Mucosa of rectum (tissue), 2 donors: ENCODE measurements around the gene PTGES3L.

Experiments
- H3K27ac ChIP-seq, 2 donors: one replicate each; pipeline ENCODE4 v1.7.0; 2013; ENCODE audit warnings: inconsistent platforms in 2 of 2, low read depth in 2 of 2, low read length in 2 of 2
- H3K27me3 ChIP-seq, 2 donors: one replicate each; pipeline ENCODE4 v1.7.0; 2013; ENCODE audit warnings: low read length in 2 of 2; ENCODE audit not compliant: control insufficient read depth in 2 of 2, insufficient read depth in 2 of 2
- H3K36me3 ChIP-seq, 2 donors: one replicate each; pipeline ENCODE4 v1.7.0; 2013; ENCODE audit warnings: low read length in 2 of 2; ENCODE audit not compliant: control insufficient read depth in 2 of 2, insufficient read depth in 2 of 2
- H3K4me1 ChIP-seq, 2 donors: one replicate each; pipeline ENCODE4 v1.7.0; 2013; ENCODE audit warnings: low read length in 2 of 2, mild to moderate bottlenecking in 1 of 2; ENCODE audit not compliant: control insufficient read depth in 2 of 2, insufficient read depth in 2 of 2
- H3K4me3 ChIP-seq, 2 donors: one replicate each; pipeline ENCODE4 v1.7.0; 2013; ENCODE audit warnings: low read length in 2 of 2
- H3K9ac ChIP-seq, 2 donors: one replicate each; pipeline ENCODE4 v1.7.0; 2013; ENCODE audit warnings: low read length in 2 of 2, low read depth in 1 of 2, mild to moderate bottlenecking in 1 of 2
- H3K9me3 ChIP-seq, 2 donors: one replicate each; pipeline ENCODE4 v1.7.0; 2013; ENCODE audit warnings: low read length in 2 of 2; ENCODE audit not compliant: control insufficient read depth in 2 of 2
- donor health status: healthy.
- donor health status: Normal muscosa, but diverticular disease.

The PTGES3L gene

DNA sequence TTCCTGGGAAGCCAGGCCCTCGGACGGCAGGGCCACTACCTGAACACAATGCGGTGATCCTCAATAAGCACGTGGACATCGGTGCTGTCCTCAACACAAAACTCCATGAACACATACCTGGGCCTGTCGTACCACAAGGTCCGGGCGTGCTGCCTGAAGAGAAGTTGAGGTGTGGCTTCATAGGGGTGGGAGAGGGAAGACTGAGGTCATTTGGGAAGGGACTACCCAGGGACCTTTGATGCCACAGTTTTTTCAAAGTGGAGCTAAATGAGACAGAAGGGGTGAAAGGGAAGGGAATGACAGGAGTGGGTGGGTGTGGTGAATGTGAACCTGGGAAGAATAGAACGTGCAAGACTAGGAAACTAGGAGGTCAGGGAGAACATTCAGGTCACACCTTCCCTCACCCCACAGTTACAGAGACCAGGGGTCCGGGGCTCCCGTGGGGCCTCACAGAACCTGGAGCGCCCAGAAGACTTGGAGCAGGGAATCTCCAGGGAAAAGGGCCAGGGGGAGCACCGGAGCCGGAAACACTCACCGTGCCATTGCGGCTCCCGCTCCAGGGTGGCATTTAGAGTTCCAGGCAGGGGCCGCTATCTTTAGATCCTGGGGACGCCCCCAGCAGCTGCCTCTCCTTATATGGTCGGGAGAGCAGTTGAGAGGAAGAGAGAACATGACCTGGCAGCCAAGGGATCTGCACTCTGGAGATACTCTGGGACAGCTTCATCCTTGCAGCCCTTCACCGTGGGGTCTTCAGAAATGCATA, at the start of gene PTGES3L:
PTGES3L (minus strand) TSS at position 570 of the 763 bp plus-strand sequence; CDS start at position 543, 27 bp downstream.
- Histone ChIP-seq H3K9me3 (no peaks in the 10 kb centered on the region), H3K27ac (peak within 1 kb of the TSS; percentile 89 to 90), H3K27me3 (no peaks in the 10 kb centered on the region), H3K9ac (peak within 1 kb of the TSS; percentile 82 to 89), H3K36me3 (peaks cover 0 to 5% of the 10 kb centered on the region in 2 donors), H3K4me1 (peaks cover 26 to 27% of the 10 kb centered on the region in 2 donors), H3K4me3 (peak within 1 kb of the TSS; percentile 93 to 94)

DNA sequence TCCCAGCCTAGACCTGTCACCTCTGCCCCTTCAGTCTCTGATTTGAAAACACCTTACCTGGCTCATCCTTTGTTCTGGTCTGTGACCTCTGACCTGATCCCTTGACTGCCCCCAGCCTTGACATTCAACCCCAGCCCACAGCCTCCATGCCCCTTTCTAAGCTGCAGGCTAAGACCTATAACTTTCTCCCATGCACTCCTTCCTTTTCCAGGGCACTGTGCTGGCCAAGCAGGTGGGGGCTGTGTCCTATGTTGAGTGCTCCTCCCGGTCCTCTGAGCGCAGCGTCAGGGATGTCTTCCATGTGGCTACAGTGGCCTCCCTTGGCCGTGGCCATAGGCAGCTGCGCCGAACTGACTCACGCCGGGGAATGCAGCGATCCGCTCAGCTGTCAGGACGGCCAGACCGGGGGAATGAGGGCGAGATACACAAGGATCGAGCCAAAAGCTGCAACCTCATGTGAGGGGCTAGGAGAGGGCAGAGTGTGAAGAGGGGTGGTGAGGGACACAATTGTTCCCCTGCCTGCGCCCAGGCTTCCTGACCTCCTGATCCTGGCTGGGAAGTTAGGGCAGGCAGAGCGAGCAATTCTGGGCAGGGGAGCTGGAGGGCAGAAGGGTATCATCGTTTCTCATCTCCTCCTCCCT, 48.5 kb upstream of the PTGES3L start:
- H3K9ac ChIP-seq: no peak overlapping the region

DNA sequence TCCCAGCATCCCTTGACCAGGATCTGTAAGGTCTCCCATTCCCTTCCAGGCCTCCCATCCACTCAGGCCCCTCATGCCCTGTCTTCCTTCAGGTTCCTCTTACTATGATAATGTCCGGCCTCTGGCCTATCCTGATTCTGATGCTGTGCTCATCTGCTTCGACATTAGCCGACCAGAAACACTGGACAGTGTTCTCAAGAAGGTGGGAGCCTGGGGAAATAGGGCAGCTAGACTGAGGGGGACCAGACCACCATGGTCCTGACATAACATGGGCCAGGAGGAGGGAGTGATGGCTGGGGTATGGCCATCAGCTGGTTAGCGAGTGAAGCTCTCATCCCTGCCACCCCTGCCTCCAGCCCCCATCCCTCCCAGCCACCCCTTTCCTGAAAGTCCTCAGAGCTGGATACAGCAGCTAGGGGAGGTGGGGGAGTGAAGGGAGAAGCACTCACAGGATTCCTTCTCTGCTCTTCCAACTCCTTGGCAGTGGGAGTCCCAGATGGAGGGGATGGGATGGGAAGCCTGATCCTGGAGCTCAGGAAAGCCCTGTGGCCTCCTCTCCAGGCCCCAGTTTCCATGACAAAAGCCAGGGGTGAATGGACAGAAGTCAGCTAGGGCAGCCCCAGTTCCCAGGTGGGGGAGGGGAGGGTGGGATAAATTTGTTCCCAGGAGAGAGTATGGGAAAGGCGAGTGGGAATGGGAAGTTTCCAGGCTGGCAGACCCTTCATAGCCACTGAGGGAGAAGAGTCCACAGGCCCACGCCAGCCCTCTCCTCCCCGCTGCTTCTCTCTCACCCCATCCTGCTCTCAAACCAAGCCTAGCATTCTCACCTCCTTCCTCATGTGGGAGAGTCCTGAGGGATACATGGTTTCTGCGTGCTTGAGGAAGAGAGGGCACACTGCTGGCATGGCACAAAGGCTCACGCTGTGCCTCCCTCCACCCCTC, 47.5 kb upstream of the PTGES3L start:
- H3K4me1 ChIP-seq: peaks cover 4 to 7% of the 10 kb centered on the region in 2 donors
- H3K27ac ChIP-seq: no peak overlapping the region
- no peak overlapping the region for H3K4me3 ChIP-seq
- H3K27me3 ChIP-seq: peaks cover 0 to 2% of the 10 kb centered on the region in 2 donors
- H3K36me3 ChIP-seq: no peaks in the 10 kb centered on the region
- H3K9ac ChIP-seq: no peak overlapping the region
- no peaks in the 10 kb centered on the region for H3K9me3 ChIP-seq

More for the DNA sequence above, 48.5 kb upstream of the PTGES3L start:
- H3K9me3 ChIP-seq: no peaks in the 10 kb centered on the region
- H3K4me3 ChIP-seq: no peak overlapping the region
- peaks cover 4 to 7% of the 10 kb centered on the region in 2 donors for H3K4me1 ChIP-seq
- no peak overlapping the region for H3K27ac ChIP-seq
- no peaks in the 10 kb centered on the region for H3K36me3 ChIP-seq
- H3K27me3 ChIP-seq: peaks cover 0 to 2% of the 10 kb centered on the region in 2 donors

DNA sequence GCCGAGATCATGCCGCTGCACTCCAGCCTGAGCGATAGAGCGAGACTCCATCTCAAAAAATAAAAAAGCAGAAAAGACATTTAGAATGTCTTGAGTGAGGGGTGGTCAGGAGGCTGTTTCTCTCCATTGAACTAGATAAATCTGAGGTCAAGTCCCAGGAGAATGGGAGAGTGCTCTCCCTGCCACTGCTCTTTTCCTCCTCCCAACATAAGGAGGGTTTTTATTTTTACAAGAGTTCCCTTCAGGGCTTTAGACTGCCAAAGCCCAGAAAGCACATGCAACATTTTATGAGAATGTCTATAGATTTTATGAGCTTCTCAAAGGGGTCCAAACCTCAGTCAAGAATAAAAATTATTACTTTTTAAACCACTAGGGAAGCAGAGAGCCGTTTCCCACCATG, 46.7 kb upstream of the PTGES3L start:
- Histone ChIP-seq H3K4me1 (peaks cover 6 to 7% of the 10 kb centered on the region in 2 donors), H3K27ac (no peak overlapping the region), H3K36me3 (no peaks in the 10 kb centered on the region), H3K27me3 (peaks cover 0 to 2% of the 10 kb centered on the region in 2 donors), H3K9me3 (no peaks in the 10 kb centered on the region), H3K9ac (no peak overlapping the region), H3K4me3 (no peak overlapping the region)

DNA sequence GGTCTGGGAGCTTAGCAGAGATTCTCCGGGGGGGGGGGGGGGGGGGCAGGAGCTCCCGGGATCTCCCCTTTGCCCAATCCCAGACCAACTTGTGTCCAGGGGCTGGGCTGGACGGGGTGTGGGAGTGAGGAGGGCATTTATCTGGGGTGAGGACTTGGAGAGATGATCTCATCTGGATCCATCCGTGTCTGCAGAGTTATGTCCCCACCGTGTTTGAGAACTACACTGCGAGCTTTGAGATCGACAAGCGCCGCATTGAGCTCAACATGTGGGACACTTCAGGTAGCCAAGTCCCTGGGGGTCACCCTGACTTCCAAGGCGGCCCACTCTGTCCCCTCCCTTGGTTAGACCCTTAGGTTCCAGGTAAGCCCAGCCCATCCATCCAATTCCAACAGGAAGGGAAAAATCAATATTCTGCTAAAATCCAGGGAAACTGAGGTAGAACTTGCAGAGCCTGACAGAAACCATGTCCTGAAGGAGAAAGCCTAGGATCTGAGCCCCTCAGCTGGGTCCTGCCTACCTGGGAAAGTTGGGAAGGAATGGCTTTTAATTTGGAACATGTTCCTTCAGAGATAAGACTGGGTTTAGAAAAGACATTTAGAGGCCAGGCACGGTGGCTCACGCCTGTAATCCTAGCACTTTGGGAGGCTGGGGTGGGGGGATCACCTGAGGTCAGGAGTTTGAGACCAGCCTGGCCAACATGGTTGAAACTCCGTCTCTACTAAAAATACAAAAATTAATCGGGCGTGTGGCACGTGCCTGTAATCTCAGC, 46.1 kb upstream of the PTGES3L start:
- peaks cover 0 to 2% of the 10 kb centered on the region in 2 donors for H3K27me3 ChIP-seq
- H3K9me3 ChIP-seq: no peaks in the 10 kb centered on the region
- no peak overlapping the region for H3K4me3 ChIP-seq
- no peak overlapping the region for H3K27ac ChIP-seq
- no peaks in the 10 kb centered on the region for H3K36me3 ChIP-seq
- H3K4me1 ChIP-seq: peaks cover 7% of the 10 kb centered on the region in 2 donors
- no peak overlapping the region for H3K9ac ChIP-seq

DNA sequence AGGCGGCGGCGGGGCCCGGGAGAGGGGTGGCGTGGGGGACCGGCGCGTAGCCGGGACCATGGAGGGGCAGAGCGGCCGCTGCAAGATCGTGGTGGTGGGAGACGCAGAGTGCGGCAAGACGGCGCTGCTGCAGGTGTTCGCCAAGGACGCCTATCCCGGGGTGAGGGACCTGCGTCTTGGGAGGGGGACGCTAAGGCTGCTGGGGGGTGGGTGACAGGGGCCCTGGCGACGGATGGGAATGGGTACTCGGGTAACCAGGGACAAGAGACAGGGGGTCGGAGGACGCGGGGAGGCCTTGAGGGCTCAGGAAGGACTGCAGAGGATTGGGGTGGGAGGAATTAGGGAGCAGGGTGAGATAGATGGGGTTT, 45.4 kb upstream of the PTGES3L start:
- Histone ChIP-seq H3K9ac (no peak overlapping the region), H3K36me3 (no peaks in the 10 kb centered on the region), H3K27ac (no peak overlapping the region)

DNA sequence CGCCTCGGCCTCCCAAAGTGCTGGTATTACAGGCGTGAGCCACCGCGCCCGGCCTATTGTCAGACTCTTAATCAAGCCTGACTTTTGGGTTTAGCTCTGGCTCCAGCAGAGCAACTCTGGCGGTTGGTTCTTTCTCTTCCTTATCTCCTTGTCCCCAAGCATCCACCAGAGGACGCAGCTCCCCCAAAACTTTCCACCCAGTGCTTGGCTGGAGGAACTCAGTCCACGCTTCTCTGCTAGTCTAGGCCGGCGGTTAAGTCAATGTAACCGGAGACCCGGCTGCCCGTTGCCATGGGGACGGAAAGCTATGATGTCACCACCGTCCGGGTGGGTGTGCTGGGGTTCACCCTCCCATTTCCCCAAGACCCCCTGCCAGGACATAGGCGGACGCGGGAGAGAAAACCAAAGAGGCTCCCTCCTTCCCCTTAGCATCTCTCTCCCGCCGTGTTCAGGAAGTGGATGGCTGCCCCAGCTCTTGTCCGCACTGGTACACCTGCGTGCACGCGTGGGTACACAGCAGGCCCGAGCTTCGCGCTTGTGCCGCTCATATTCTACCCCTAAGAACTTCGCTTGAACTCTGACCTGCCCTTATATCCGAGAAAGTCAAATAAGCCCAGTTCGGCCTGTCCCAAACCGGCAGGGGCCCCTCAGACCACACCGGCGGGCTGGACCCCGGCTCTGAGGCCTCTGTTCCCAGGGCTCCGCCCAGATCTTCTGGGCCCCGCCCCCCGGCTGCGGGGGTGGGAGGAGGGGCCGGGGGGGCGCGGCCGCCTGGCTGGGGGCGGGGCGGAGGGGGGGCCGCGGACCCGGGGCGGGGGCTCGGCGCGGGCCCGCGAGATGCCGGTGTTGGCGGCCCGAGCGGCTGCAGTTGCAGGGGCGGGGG, 44.8 kb upstream of the PTGES3L start, which contains the start of gene RND2:
RND2 (plus strand) TSS at position 825 of the 883 bp plus-strand sequence. CDS start 117 bp downstream, outside the sequence.
- H3K9ac ChIP-seq: peak within 1 kb of the TSS; percentile 65 to 66
- peaks cover 11 to 15% of the 10 kb centered on the region in 2 donors for H3K4me1 ChIP-seq
- no peaks in the 10 kb centered on the region for H3K36me3 ChIP-seq
- H3K4me3 ChIP-seq: peak within 1 kb of the TSS; percentile 64 to 80
- H3K27me3 ChIP-seq: peaks cover 0 to 2% of the 10 kb centered on the region in 2 donors
- H3K27ac ChIP-seq: peak within 1 kb of the TSS; percentile 39 to 65
- no peaks in the 10 kb centered on the region for H3K9me3 ChIP-seq

More for the DNA sequence above, 45.4 kb upstream of the PTGES3L start:
- Histone ChIP-seq H3K4me3 (peak overlapping the region in 1 of 2 donors; percentile 41), H3K9me3 (no peaks in the 10 kb centered on the region), H3K4me1 (peaks cover 7 to 9% of the 10 kb centered on the region in 2 donors), H3K27me3 (peaks cover 0 to 2% of the 10 kb centered on the region in 2 donors)

DNA sequence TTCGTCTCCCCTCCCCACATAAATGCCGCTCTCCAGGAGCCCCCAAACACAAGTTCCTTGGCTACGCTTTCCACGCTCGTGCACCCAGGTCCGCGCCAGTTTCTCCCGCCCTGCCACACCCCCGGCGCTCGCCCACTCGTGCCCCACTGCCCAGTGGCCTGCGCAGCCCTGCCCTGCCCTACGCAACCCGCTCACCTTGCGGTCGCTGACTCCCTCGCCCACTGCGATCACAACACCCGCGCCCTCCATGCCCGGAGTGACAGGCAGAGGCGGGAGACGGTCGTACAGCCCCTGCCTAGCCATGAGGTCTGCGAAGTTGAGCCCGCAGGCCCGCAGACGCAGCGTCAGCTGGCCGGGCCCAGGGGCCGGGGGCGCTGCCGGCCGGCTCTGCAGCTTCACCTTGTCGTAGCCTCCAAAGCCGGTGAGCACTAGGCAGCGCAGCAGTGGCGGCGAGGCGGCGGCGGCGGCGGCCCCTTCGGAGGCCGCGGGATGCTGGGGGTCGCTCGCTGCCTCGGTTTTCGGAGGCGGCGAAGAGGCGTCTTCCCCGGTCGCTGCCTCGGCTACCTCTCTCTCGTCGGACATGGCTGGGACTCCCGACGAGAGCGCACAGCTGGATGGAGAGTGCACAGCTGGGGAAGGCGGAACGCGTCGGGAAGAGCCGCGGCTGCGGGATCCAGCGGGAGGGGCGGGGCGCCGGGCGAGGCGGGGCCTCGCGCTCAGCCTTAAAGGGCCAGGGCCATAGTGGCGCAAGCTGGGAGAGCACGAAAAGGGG, 42.0 kb upstream of the PTGES3L start, which contains the start of gene VAT1:
VAT1 (minus strand) TSS at position 645 of the 772 bp plus-strand sequence; CDS start at position 582, 63 bp downstream.
- peak within 1 kb of the TSS; percentile 78 to 85 for H3K27ac ChIP-seq
- H3K36me3 ChIP-seq: peaks cover 3% of the 10 kb centered on the region in 2 donors
- peak within 1 kb of the TSS; percentile 72 to 80 for H3K9ac ChIP-seq
- H3K4me3 ChIP-seq: peak within 1 kb of the TSS; percentile 81 to 86
- H3K4me1 ChIP-seq: peaks cover 17 to 24% of the 10 kb centered on the region in 2 donors
- H3K27me3 ChIP-seq: peaks cover 0 to 2% of the 10 kb centered on the region in 2 donors
- H3K9me3 ChIP-seq: no peaks in the 10 kb centered on the region
